H1 (cell line): ENCODE results near the gene ARHGAP5. TPM values are rescaled to one million over a fixed set of nuclear protein-coding genes. Genes with fewer than 3 reads are reported as not detected.

Experiments
- BACH1 ChIP-seq: IDR thresholded peaks from 2 replicates; pipeline ENCODE4 v1.6.1; 2012; ENCODE audit warnings: low read length, improper control_type of control experiment
- CBX8 ChIP-seq: fragments of 300-800, 300-1000 bp; sonication (generic); IDR thresholded peaks from 2 replicates; pipeline ENCODE4 v1.7.1; 2016; ENCODE audit warnings: low read depth, low read length, borderline replicate concordance
- CTBP2 ChIP-seq: IDR thresholded peaks from 2 replicates; pipeline ENCODE4 v1.7.0; 2011; ENCODE audit warnings: borderline replicate concordance, mild to moderate bottlenecking, moderate library complexity, mixed read lengths, low read length; ENCODE audit not compliant: insufficient read depth, insufficient read length
- EP300 ChIP-seq, 2 experiments: IDR thresholded peaks; 1 replicate in 1 of 2; 2 replicates in 1 of 2; pipeline ENCODE4 v1.6.1; 2011 to 2012; ENCODE audit warnings: low read depth in 2 of 2, low read length in 2 of 2, mild to moderate bottlenecking in 2 of 2, borderline replicate concordance in 1 of 2, inconsistent platforms in 1 of 2, moderate library complexity in 1 of 2
- GABPA ChIP-seq: IDR thresholded peaks from 2 replicates; pipeline ENCODE4 v1.6.1; 2011; ENCODE audit warnings: mild to moderate bottlenecking, low read length, moderate library complexity, borderline replicate concordance; ENCODE audit not compliant: insufficient read depth
- POLR2A ChIP-seq, 2 experiments: IDR thresholded peaks; 1 replicate in 1 of 2; 2 replicates in 1 of 2; pipeline ENCODE4 v1.6.1; 2011; ENCODE audit warnings: low read depth in 2 of 2, low read length in 2 of 2, mild to moderate bottlenecking in 2 of 2; ENCODE audit errors: control extremely low read depth in 1 of 2
- SP4 ChIP-seq: IDR thresholded peaks from 2 replicates; pipeline ENCODE4 v1.6.1; 2012; ENCODE audit warnings: low read length, inconsistent platforms
- polyA plus RNA-seq, 7 experiments: library from polyadenylated mRNA; depleted of rRNA in 3 of 7; stranded (reverse) in 5 of 7; unstranded in 2 of 7; fragments of >200 nt in 5 of 7; fragments of 200-250 nt in 2 of 7; gene quantifications; 1 replicate in 5 of 7; 2 replicates in 1 of 7; 4 replicates in 1 of 7; pipeline versions ENCODE4 v1.2.1 to v1.2.3, GENCODE V29; 2011 to 2013; ENCODE audit warnings: missing spikeins in 2 of 7, mixed read lengths in 2 of 7
- total RNA-seq: library from RNA; stranded (reverse); fragmentation: NEBNext Ultra II Directional; extraction: Animal tissue kit (Norgen Biotek cat#: 25700); gene quantifications from 2 replicates; pipeline ENCODE4 v1.2.1, GENCODE V29; 2021

The ARHGAP5 gene
- total and polyA plus RNA-seq, 2 of the 8 experiments (the other 6 are each of a cell fraction or from before 2014, with no cell fraction given) = 7.8 to 77.3 TPM

DNA sequence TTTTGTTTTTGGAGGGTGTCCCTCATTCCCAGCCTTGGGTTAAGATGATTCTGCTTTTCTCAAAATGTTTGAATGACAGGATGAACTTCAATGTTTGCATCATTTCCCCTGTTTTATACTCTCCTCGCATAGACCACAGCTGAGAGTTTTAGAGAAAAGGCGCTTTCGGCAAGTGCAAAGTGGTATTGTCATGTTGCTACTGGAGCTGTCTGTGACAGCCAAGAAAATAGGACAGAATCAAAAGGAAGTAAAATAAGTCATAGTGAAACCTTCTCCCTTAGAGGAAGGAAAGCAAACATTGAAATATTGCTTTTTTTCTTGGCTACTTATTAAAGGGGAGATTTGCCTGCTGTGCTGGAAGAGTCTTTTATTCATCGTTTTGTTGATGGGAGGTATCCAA lies 33.5 kb upstream of the ARHGAP5 start (continued):
- TF ChIP-seq GABPA (no peak), SP4 (no peak), POLR2A (IDR thresholded peaks at IDR 0.05; ENCODE audit: control extremely low read depth in 1 of 2, low read depth in 2 of 2, low read length in 2 of 2) (no peak), CBX8 (no peak), EP300 (IDR thresholded peaks at IDR 0.05; ENCODE audit: borderline replicate concordance in 1 of 2, low read depth in 2 of 2, low read length in 2 of 2) (no peak), BACH1 (no peak), CTBP2 (no peak)
